A549 (cell line): Measurements from ENCODE around the gene MEI1. TPM values are rescaled to one million over a fixed set of nuclear protein-coding genes. Genes with fewer than 3 reads are reported as not detected.

Experiments
- ATAC-seq, 2 experiments: fragments of 200-7000 bp in 1 of 2; fragments of >200 bp in 1 of 2; cut with Nextera tagmentation in 1 of 2; cut with Tn5 transposase in 1 of 2; 3 replicates each; pipeline versions ENCODE4 v1.8.0 to v1.9.1; 2018 to 2020; ENCODE audit warnings: mild to moderate bottlenecking in 1 of 2, moderate library complexity in 1 of 2
- CTCF ChIA-PET: fragments of 300-600 bp; sonication (Branson Sonifier 250); formaldehyde crosslinking; extraction: SDS; loops from one replicate; lab custom pipeline; 2021; ENCODE audit warnings: antibody characterized with exemption, inconsistent platforms; lab: Yijun Ruan, JAX
- POLR2A ChIA-PET: fragments of 350-600 bp; formaldehyde crosslinking; extraction: SDS; loops from one replicate; lab custom pipeline; 2021; ENCODE audit warnings: antibody characterized with exemption, inconsistent platforms; lab: Yijun Ruan, JAX
- DNase-seq, 2 experiments: peaks; one replicate each; pipeline versions ENCODE4 v3.0.0 to v3.0.0-alpha.2; 2011 to 2016; ENCODE audit warnings: low read depth in 1 of 2, low spot score in 1 of 2
- FAIRE-seq: peaks from 2 replicates; lab custom pipeline; 2011; peaks lifted over from hg19 to GRCh38; lab: Jason Lieb, UNC
- H3K27ac ChIP-seq, 2 experiments: fragments of >200 bp; sonication (Bioruptor Twin); formaldehyde crosslinking; 3 replicates each; pipeline ENCODE4 v1.5.1; 2016 to 2017
- H3K4me1 ChIP-seq: fragments of >200 bp; sonication (Bioruptor Twin); formaldehyde crosslinking; 3 replicates; pipeline ENCODE4 v1.6.1; 2016
- H3K4me2 ChIP-seq: fragments of >200 bp; sonication (Bioruptor Twin); formaldehyde crosslinking; 3 replicates; pipeline ENCODE4 v1.6.1; 2016
- H3K4me3 ChIP-seq: fragments of >200 bp; sonication (Bioruptor Twin); formaldehyde crosslinking; 3 replicates; pipeline ENCODE4 v1.5.1; 2016
- H3K9me3 ChIP-seq: fragments of >200 bp; sonication (Bioruptor Twin); formaldehyde crosslinking; 3 replicates; pipeline ENCODE4 v1.6.1; 2016
- CBX2 ChIP-seq: fragments of 200-600 bp; sonication (generic); IDR thresholded peaks from 2 replicates; pipeline ENCODE4 v1.6.1; 2016; ENCODE audit warnings: low read depth, mild to moderate bottlenecking, borderline replicate concordance
- CBX8 ChIP-seq: fragments of 200-600 bp; sonication (generic); IDR thresholded peaks from 2 replicates; pipeline ENCODE4 v1.6.1; 2016
- CHD2 ChIP-seq: fragments of 150-350 bp; IDR thresholded peaks from 2 replicates; pipeline ENCODE4 v1.6.1; 2014; ENCODE audit warnings: low read length; ENCODE audit not compliant: partially characterized antibody
- CHD4 ChIP-seq: fragments of 200-600 bp; sonication (generic); IDR thresholded peaks from 2 replicates; pipeline ENCODE4 v1.6.1; 2016; ENCODE audit warnings: antibody characterized with exemption, mild to moderate bottlenecking, borderline replicate concordance
- CTCF ChIP-seq: fragments of >200 bp; sonication (Bioruptor Twin); formaldehyde crosslinking; IDR thresholded peaks from 3 replicates; pipeline ENCODE4 v1.5.1; 2016
- EHF ChIP-seq: fragments of 250-450 bp; sonication (Bioruptor Pico); IDR thresholded peaks from 2 replicates; pipeline ENCODE4 v1.5.0; 2020; ENCODE audit warnings: mild to moderate bottlenecking
- EP300 ChIP-seq, 2 experiments: fragments of >200 bp; sonication (Bioruptor Twin); formaldehyde crosslinking; IDR thresholded peaks; 2 replicates in 1 of 2; 3 replicates in 1 of 2; pipeline ENCODE4 v1.6.1; 2016 to 2017
- FOXS1 ChIP-seq: fragments of 250-450 bp; sonication (Bioruptor Pico); IDR thresholded peaks from 2 replicates; pipeline ENCODE4 v1.5.0; 2020; ENCODE audit warnings: mild to moderate bottlenecking, moderate library complexity
- GATA3 ChIP-seq: IDR thresholded peaks from 2 replicates; pipeline ENCODE4 v1.6.1; 2012; ENCODE audit warnings: borderline replicate concordance
- HDAC2 ChIP-seq: fragments of 200-600 bp; sonication (generic); IDR thresholded peaks from 2 replicates; pipeline ENCODE4 v1.6.1; 2016
- HES2 ChIP-seq: fragments of >200 bp; sonication (Bioruptor Twin); formaldehyde crosslinking; IDR thresholded peaks from 2 replicates; pipeline ENCODE4 v1.6.1; 2016
- KDM1A ChIP-seq: fragments of 200-600 bp; sonication (generic); IDR thresholded peaks from 2 replicates; pipeline ENCODE4 v1.6.1; 2016; ENCODE audit warnings: low read depth, mild to moderate bottlenecking
- MYC ChIP-seq: IDR thresholded peaks from 2 replicates; pipeline ENCODE4 v1.6.1; 2012; ENCODE audit warnings: mild to moderate bottlenecking, inconsistent platforms, low read length, improper control_type of control experiment, borderline replicate concordance
- NFE2L2 ChIP-seq: fragments of 150-350 bp; conservative IDR thresholded peaks from 2 replicates; pipeline ENCODE4 v1.6.1; 2014; ENCODE audit warnings: low read length
- NPAS2 ChIP-seq: fragments of 250-450 bp; sonication (Bioruptor Pico); IDR thresholded peaks from 2 replicates; pipeline ENCODE4 v1.8.0; 2022; ENCODE audit warnings: mild to moderate bottlenecking, moderate library complexity, borderline replicate concordance
- PHF8 ChIP-seq: fragments of 200-600 bp; sonication (generic); IDR thresholded peaks from 2 replicates; pipeline ENCODE4 v1.6.1; 2016; ENCODE audit warnings: low read depth, mild to moderate bottlenecking, antibody characterized with exemption, moderate library complexity, borderline replicate concordance
- POLR2AphosphoS2 ChIP-seq: conservative IDR thresholded peaks from 2 replicates; pipeline ENCODE4 v1.6.1; 2012; ENCODE audit warnings: low read length, improper control_type of control experiment, inconsistent platforms
- RAD21 ChIP-seq, 2 experiments: fragments of >200 bp in 1 of 2; sonication (Bioruptor Twin) in 1 of 2; formaldehyde crosslinking in 1 of 2; IDR thresholded peaks in 1 of 2; conservative IDR thresholded peaks in 1 of 2; 2 replicates in 1 of 2; 3 replicates in 1 of 2; pipeline ENCODE4 v1.6.1; 2012 to 2018; ENCODE audit warnings: inconsistent platforms in 1 of 2
- RCOR1 ChIP-seq: fragments of 150-350 bp; IDR thresholded peaks from 2 replicates; pipeline ENCODE4 v1.6.1; 2014; ENCODE audit warnings: antibody characterized with exemption, low read length, low read depth
- RNF2 ChIP-seq: fragments of 200-600 bp; sonication (generic); IDR thresholded peaks from 2 replicates; pipeline ENCODE4 v1.6.1; 2016; ENCODE audit warnings: low read depth, mild to moderate bottlenecking, antibody characterized with exemption, moderate library complexity, borderline replicate concordance
- SMC3 ChIP-seq: fragments of >200 bp; sonication (Bioruptor Twin); formaldehyde crosslinking; IDR thresholded peaks from 3 replicates; pipeline ENCODE4 v1.6.1; 2018; ENCODE audit warnings: inconsistent platforms
- TFCP2L1 ChIP-seq: fragments of 250-450 bp; sonication (Bioruptor Pico); IDR thresholded peaks from 2 replicates; pipeline ENCODE4 v1.5.0; 2021; ENCODE audit warnings: mild to moderate bottlenecking
- TP53 ChIP-seq: fragments of 250-450 bp; sonication (Bioruptor Pico); IDR thresholded peaks from 2 replicates; pipeline ENCODE4 v1.5.0; 2021; ENCODE audit warnings: mild to moderate bottlenecking, moderate library complexity
- ZC3H11A ChIP-seq: fragments of 450-650 bp; IDR thresholded peaks from 2 replicates; pipeline ENCODE4 v1.6.1; 2014; ENCODE audit warnings: antibody characterized with exemption, mild to moderate bottlenecking
- ZFP36 ChIP-seq: fragments of 450-650 bp; IDR thresholded peaks from 2 replicates; pipeline ENCODE4 v1.6.1; 2014; ENCODE audit warnings: borderline replicate concordance; ENCODE audit not compliant: partially characterized antibody
- WGBS: methylation state at CpG from one replicate; pipeline ENCODE4 v1.1.6; 2017; ENCODE audit errors: missing lambda C conversion rate; 5-methylcytosine and 5-hydroxymethylcytosine counted together
- polyA plus RNA-seq, 4 experiments: library from polyadenylated mRNA; depleted of rRNA in 3 of 4; stranded (reverse); fragments of >200 nt; fragmentation: RNase III in 1 of 4; extraction: RNeasy Plus Mini Kit Qiagen cat#74134 plus additional on column Dnase treatment in 1 of 4; gene quantifications; 2 replicates in 3 of 4; 3 replicates in 1 of 4; pipeline ENCODE4 v1.2.3, GENCODE V29; 2011 to 2017
- TF ChIP-seq, protein P1 (sequence below): fragments of 150-350 bp; IDR thresholded peaks from 2 replicates; pipeline ENCODE4 v1.6.1; 2014; ENCODE audit warnings: low read depth, mild to moderate bottlenecking, low read length
- TF ChIP-seq, protein P2 (sequence below): fragments of 450-650 bp; IDR thresholded peaks from 2 replicates; pipeline ENCODE4 v1.6.1; 2014; ENCODE audit warnings: antibody characterized with exemption
- TF ChIP-seq, protein P3 (sequence below): fragments of 250-450 bp; sonication (Bioruptor Pico); IDR thresholded peaks from 2 replicates; pipeline ENCODE4 v1.5.0; 2021; ENCODE audit warnings: mild to moderate bottlenecking, moderate library complexity, borderline replicate concordance

Gene MEI1
- polyA plus RNA-seq, 2 of the 4 experiments (the other 2 are of a cell fraction): 0.12 TPM; not detected in 1

GRCh38 chr22:41650821-41651220 is 48.5 kb upstream of the MEI1 start:
- Histone ChIP-seq H3K4me1 (no peaks in the 10 kb centered on the region), H3K4me2 (no peak overlapping the region), H3K27ac (no peak overlapping the region), H3K9me3 (no peaks in the 10 kb centered on the region), H3K4me3 (no peak overlapping the region)
- WGBS: 95% methylated on average over 10 of the region's 11 CpGs
- ATAC-seq: no peak
- FAIRE-seq: no peak
- ChIA-PET POLR2A (interaction anchor here (0.6 kb wide), 1 partner anchor 14 kb away, joined by 6 read pairs; no protein-coding TSS in a partner anchor), CTCF (interaction anchor here (0.7 to 4.6 kb wide), 4 partner anchors 9 to 97 kb away, joined by 3 to 19 read pairs (median 4); no protein-coding TSS in a partner anchor)
- no peak for TF ChIP-seq PHF8
- TF ChIP-seq NFE2L2: no peak
- TF ChIP-seq, protein P1, sequence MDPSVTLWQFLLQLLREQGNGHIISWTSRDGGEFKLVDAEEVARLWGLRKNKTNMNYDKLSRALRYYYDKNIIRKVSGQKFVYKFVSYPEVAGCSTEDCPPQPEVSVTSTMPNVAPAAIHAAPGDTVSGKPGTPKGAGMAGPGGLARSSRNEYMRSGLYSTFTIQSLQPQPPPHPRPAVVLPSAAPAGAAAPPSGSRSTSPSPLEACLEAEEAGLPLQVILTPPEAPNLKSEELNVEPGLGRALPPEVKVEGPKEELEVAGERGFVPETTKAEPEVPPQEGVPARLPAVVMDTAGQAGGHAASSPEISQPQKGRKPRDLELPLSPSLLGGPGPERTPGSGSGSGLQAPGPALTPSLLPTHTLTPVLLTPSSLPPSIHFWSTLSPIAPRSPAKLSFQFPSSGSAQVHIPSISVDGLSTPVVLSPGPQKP: no peak
- TF ChIP-seq CBX2: no peak
- TF ChIP-seq CHD2: no peak
- no peak for TF ChIP-seq TP53 (CRISPR knock-in tag)
- no peak for TF ChIP-seq CHD4
- TF ChIP-seq HES2: no peak
- TF ChIP-seq CTCF: no peak
- TF ChIP-seq MYC: no peak
- TF ChIP-seq FOXS1: no peak
- no peak for TF ChIP-seq HDAC2
- TF ChIP-seq KDM1A: no peak
- no peak for TF ChIP-seq RNF2
- no peak for TF ChIP-seq RAD21 (conservative IDR thresholded peaks at IDR 0.05 in 1 of 2, IDR thresholded peaks at IDR 0.05 in 1 of 2)
- no peak for TF ChIP-seq EP300 (IDR thresholded peaks at IDR 0.05)
- no peak for TF ChIP-seq SMC3
- TF ChIP-seq GATA3: no peak
- no peak for TF ChIP-seq CBX8
- TF ChIP-seq TFCP2L1 (CRISPR knock-in tag): no peak
- DNase-seq: no peak

DNA sequence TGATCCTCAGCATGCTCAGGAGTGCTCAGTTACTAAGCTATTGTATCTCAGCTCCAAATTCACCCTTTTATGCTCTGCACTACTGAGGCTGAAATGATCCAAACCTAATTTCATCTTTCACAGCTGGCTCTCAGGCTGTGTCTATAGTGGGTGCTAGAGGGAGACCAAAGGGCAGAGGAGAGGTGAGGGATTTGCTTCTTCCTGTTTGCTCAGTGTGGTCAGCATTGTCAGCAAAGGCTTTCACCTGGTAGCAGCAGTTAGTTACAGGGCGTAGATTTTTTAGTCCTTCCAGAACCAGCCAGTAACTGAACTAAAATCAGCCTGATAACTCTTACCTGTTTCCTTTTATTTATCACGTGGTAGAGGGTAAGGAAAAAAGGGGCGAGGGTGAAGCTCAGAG is 45.0 kb upstream of the MEI1 start:
- H3K4me3 ChIP-seq: no peak overlapping the region
- no peak for TF ChIP-seq RNF2
- TF ChIP-seq ZC3H11A: no peak
- no peak for TF ChIP-seq SMC3
- TF ChIP-seq TP53 (CRISPR knock-in tag): no peak
- no peak for TF ChIP-seq CHD2
- no peak for TF ChIP-seq GATA3
- H3K4me2 ChIP-seq: no peak overlapping the region
- POLR2A ChIA-PET: no interaction called here
- H3K27ac ChIP-seq: no peak overlapping the region
- FAIRE-seq (no peak), ATAC-seq (no peak), DNase-seq (no peak)
- no peaks in the 10 kb centered on the region for H3K9me3 ChIP-seq
- no peaks in the 10 kb centered on the region for H3K4me1 ChIP-seq
- WGBS: 96% methylated on average over 3 of the region's 3 CpGs
- CTCF ChIA-PET: interaction anchor here (0.6 to 4.6 kb wide), 5 partner anchors 12 to 89 kb away, joined by 3 to 19 read pairs (median 3); no protein-coding TSS in a partner anchor

DNA sequence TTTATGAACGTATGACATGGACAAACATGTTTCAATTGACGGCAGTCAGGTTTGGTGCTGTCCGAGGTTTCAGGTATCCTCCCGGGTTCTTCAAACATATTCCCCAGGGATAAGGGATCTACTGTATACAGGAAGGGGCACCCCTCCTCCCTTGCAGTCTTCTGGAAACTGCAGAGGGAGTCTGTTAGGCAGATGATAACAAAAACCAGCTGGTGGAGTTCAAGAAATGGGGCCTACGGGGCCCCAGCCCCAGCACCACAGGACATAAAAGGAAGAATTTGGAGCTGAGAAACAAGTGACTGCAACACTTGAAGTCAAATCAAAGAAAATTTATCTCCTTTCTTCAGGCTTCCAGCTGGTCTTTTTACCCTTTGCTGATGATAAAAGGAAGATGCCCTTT is 42.7 kb upstream of the MEI1 start:
- Histone ChIP-seq H3K27ac (no peak overlapping the region), H3K4me1 (no peaks in the 10 kb centered on the region), H3K9me3 (no peaks in the 10 kb centered on the region), H3K4me2 (no peak overlapping the region), H3K4me3 (no peak overlapping the region)
- FAIRE-seq (no peak), DNase-seq (no peak), ATAC-seq (no peak)
- 84% methylated on average over 5 of the region's 5 CpGs for WGBS
- CTCF ChIA-PET: interaction anchor here (3.7 kb wide), 1 partner anchor 10 kb away, joined by 15 read pairs; no protein-coding TSS in a partner anchor
- POLR2A ChIA-PET: no interaction called here
- no peak for TF ChIP-seq RAD21 (conservative IDR thresholded peaks at IDR 0.05 in 1 of 2, IDR thresholded peaks at IDR 0.05 in 1 of 2)
- TF ChIP-seq, protein P2, sequence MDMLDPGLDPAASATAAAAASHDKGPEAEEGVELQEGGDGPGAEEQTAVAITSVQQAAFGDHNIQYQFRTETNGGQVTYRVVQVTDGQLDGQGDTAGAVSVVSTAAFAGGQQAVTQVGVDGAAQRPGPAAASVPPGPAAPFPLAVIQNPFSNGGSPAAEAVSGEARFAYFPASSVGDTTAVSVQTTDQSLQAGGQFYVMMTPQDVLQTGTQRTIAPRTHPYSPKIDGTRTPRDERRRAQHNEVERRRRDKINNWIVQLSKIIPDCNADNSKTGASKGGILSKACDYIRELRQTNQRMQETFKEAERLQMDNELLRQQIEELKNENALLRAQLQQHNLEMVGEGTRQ: no peak
- TF ChIP-seq EHF (CRISPR knock-in tag): no peak
- TF ChIP-seq RCOR1: no peak
- no peak for TF ChIP-seq ZFP36
- TF ChIP-seq NPAS2 (CRISPR knock-in tag): no peak
- TF ChIP-seq POLR2AphosphoS2: no peak
- TF ChIP-seq, protein P3, sequence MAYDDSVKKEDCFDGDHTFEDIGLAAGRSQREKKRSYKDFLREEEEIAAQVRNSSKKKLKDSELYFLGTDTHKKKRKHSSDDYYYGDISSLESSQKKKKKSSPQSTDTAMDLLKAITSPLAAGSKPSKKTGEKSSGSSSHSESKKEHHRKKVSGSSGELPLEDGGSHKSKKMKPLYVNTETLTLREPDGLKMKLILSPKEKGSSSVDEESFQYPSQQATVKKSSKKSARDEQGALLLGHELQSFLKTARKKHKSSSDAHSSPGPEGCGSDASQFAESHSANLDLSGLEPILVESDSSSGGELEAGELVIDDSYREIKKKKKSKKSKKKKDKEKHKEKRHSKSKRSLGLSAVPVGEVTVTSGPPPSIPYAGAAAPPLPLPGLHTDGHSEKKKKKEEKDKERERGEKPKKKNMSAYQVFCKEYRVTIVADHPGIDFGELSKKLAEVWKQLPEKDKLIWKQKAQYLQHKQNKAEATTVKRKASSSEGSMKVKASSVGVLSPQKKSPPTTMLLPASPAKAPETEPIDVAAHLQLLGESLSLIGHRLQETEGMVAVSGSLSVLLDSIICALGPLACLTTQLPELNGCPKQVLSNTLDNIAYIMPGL (CRISPR knock-in tag): no peak
